ENCODE results near the gene OTUD3. TPM values are rescaled to one million over a fixed set of nuclear protein-coding genes. Genes with fewer than 3 reads are reported as not detected.

Gene OTUD3
- total RNA-seq, 1 donor from 2014 or later, result 7.4 TPM

GRCh38 chr1:19946971-19947370 lies 64.8 kb downstream of the OTUD3 start:
- DNase-seq (ENCODE audit: low spot score), result no peak

GRCh38 chr1:19949016-19949415 lies 66.8 kb downstream of the OTUD3 start:
- no peak for DNase-seq (ENCODE audit: low spot score)

- no peak for DNase-seq (ENCODE audit: low spot score)
These were observed 71.9 kb downstream of the OTUD3 start for GRCh38 chr1:19954059-19954458.

- DNase-seq (ENCODE audit: low spot score), result no peak
These were observed 73.5 kb downstream of the OTUD3 start for GRCh38 chr1:19955534-19956170.

GRCh38 chr1:19957779-19958178 lies 75.6 kb downstream of the OTUD3 start:
- no peak for DNase-seq (ENCODE audit: low spot score)

- DNase-seq (ENCODE audit: low spot score), result no peak
These were observed 78.4 kb downstream of the OTUD3 start for GRCh38 chr1:19960591-19960990.

Other genes starting within 250 kb of the OTUD3 start
- gene NBL1, start 238.1 kb upstream of the OTUD3 start, total RNA-seq, result 154 TPM
- gene HTR6, start 217.5 kb upstream of the OTUD3 start, total RNA-seq, result not detected
- gene TMCO4, start 82.5 kb upstream of the OTUD3 start, total RNA-seq, result 31.1 TPM
- 0.32 TPM for gene RNF186, start 67.1 kb upstream of the OTUD3 start, total RNA-seq
- not detected for gene PLA2G2E, start 41.2 kb downstream of the OTUD3 start, total RNA-seq
- gene PLA2G2A, start 97.2 kb downstream of the OTUD3 start, total RNA-seq, result 19.0 TPM
- 4.9 TPM for gene PLA2G5, start 187.8 kb downstream of the OTUD3 start, total RNA-seq
- gene PLA2G2D, start 237.1 kb downstream of the OTUD3 start, total RNA-seq, result not detected

Data from mucosa of gallbladder (tissue), 1 donor.